OCI-LY3 (cell line): ENCODE results near the gene PLAA.

Experiments used
- CTCF ChIP-seq: fragments of 200-600, 300-600 bp; sonication (generic); IDR thresholded peaks from 2 replicates; pipeline ENCODE4 v1.5.1; 2014; ENCODE audit warnings: antibody characterized with exemption, low read length, low read depth
- EZH2phosphoT487 ChIP-seq: fragments of 200-600 bp; shearing (Covaris generic); IDR thresholded peaks from 2 replicates; pipeline ENCODE4 v1.6.1; 2018; ENCODE audit warnings: antibody characterized with exemption, mixed run types, low read depth

- no peak for TF ChIP-seq CTCF
- TF ChIP-seq EZH2phosphoT487 = no peak
Measured at GRCh38 chr9:26937816-26938371, 9.1 kb downstream of the PLAA start.
